HEK293 (cell line): Measurements from ENCODE around the gene XPR1.

Experiments used
- MYNN ChIP-seq: fragments of 450-650 bp; formaldehyde crosslinking; IDR thresholded peaks from 2 replicates; pipeline ENCODE4 v1.5.1; 2016; ENCODE audit warnings: missing biosample characterization, missing genetic modification characterization, borderline replicate concordance
- REST ChIP-seq: fragments of 450-650 bp; formaldehyde crosslinking; IDR thresholded peaks from 2 replicates; pipeline ENCODE4 v1.5.1; 2016; ENCODE audit warnings: missing biosample characterization, missing genetic modification characterization
- YY1 ChIP-seq: fragments of 450-650 bp; formaldehyde crosslinking; IDR thresholded peaks from 2 replicates; pipeline ENCODE4 v1.5.1; 2018; ENCODE audit warnings: missing biosample characterization, missing genetic modification characterization
- YY2 ChIP-seq: fragments of 450-650 bp; formaldehyde crosslinking; IDR thresholded peaks from 2 replicates; pipeline ENCODE4 v1.5.1; 2016; ENCODE audit warnings: missing biosample characterization, missing genetic modification characterization
- ZBTB21 ChIP-seq: fragments of 450-650 bp; formaldehyde crosslinking; IDR thresholded peaks from 2 replicates; pipeline ENCODE4 v1.5.1; 2017; ENCODE audit warnings: missing biosample characterization, missing genetic modification characterization
- ZBTB48 ChIP-seq: fragments of 450-650 bp; formaldehyde crosslinking; IDR thresholded peaks from 2 replicates; pipeline ENCODE4 v1.5.1; 2016; ENCODE audit warnings: missing biosample characterization, missing genetic modification characterization
- ZEB2 ChIP-seq: fragments of 450-650 bp; formaldehyde crosslinking; IDR thresholded peaks from 2 replicates; pipeline ENCODE4 v1.5.1; 2016; ENCODE audit warnings: missing biosample characterization, missing genetic modification characterization
- ZFHX2 ChIP-seq: fragments of 450-650 bp; formaldehyde crosslinking; conservative IDR thresholded peaks from 2 replicates; pipeline ENCODE4 v1.5.1; 2016; ENCODE audit warnings: missing biosample characterization, missing genetic modification characterization
- ZFP3 ChIP-seq: fragments of 450-650 bp; formaldehyde crosslinking; IDR thresholded peaks from 2 replicates; pipeline ENCODE4 v1.5.1; 2016; ENCODE audit warnings: low read depth, missing biosample characterization, missing genetic modification characterization
- ZFP37 ChIP-seq: fragments of 450-650 bp; formaldehyde crosslinking; IDR thresholded peaks from 2 replicates; pipeline ENCODE4 v1.5.1; 2016; ENCODE audit warnings: missing biosample characterization, missing genetic modification characterization
- ZNF10 ChIP-seq: fragments of 450-650 bp; formaldehyde crosslinking; IDR thresholded peaks from 2 replicates; pipeline ENCODE4 v1.5.1; 2017; ENCODE audit warnings: missing biosample characterization, missing genetic modification characterization
- ZNF133 ChIP-seq: fragments of 450-650 bp; formaldehyde crosslinking; IDR thresholded peaks from 2 replicates; pipeline ENCODE4 v1.5.1; 2016; ENCODE audit warnings: missing biosample characterization, missing genetic modification characterization
- ZNF140 ChIP-seq: fragments of 450-650 bp; formaldehyde crosslinking; IDR thresholded peaks from 2 replicates; pipeline ENCODE4 v1.5.1; 2016; ENCODE audit warnings: missing biosample characterization, missing genetic modification characterization
- ZNF19 ChIP-seq: fragments of 450-650 bp; formaldehyde crosslinking; IDR thresholded peaks from 2 replicates; pipeline ENCODE4; 2016; ENCODE audit warnings: missing biosample characterization, missing genetic modification characterization, low read depth
- ZNF202 ChIP-seq: fragments of 450-650 bp; formaldehyde crosslinking; IDR thresholded peaks from 2 replicates; pipeline ENCODE4 v1.5.1; 2016; ENCODE audit warnings: missing biosample characterization, missing genetic modification characterization, borderline replicate concordance
- ZNF274 ChIP-seq, 2 experiments: fragments of 200-500 bp in 1 of 2; fragments of 450-650 bp in 1 of 2; sonication (Bioruptor generic) in 1 of 2; formaldehyde crosslinking in 1 of 2; IDR thresholded peaks; 2 replicates each; pipeline versions ENCODE4 v1.5.1 to v1.6.1; 2014 to 2016; ENCODE audit warnings: borderline replicate concordance in 1 of 2, inconsistent platforms in 1 of 2, low read length in 1 of 2, missing biosample characterization in 1 of 2, missing genetic modification characterization in 1 of 2
- ZNF324 ChIP-seq: fragments of 450-650 bp; formaldehyde crosslinking; IDR thresholded peaks from 2 replicates; pipeline ENCODE4 v1.5.1; 2016; ENCODE audit warnings: missing biosample characterization, missing genetic modification characterization
- ZNF335 ChIP-seq: fragments of 450-650 bp; formaldehyde crosslinking; conservative IDR thresholded peaks from 2 replicates; pipeline ENCODE4 v1.5.1; 2016; ENCODE audit warnings: missing biosample characterization, missing genetic modification characterization
- ZNF548 ChIP-seq: fragments of 450-650 bp; formaldehyde crosslinking; IDR thresholded peaks from 2 replicates; pipeline ENCODE4 v1.5.1; 2016; ENCODE audit warnings: missing biosample characterization, missing genetic modification characterization
- ZNF596 ChIP-seq: fragments of 450-650 bp; IDR thresholded peaks from 2 replicates; pipeline ENCODE4 v1.5.0; 2018; ENCODE audit warnings: missing biosample characterization, mild to moderate bottlenecking, missing genetic modification characterization, moderate library complexity
- ZNF626 ChIP-seq: fragments of 450-650 bp; sonication (Bioruptor Pico); formaldehyde crosslinking; IDR thresholded peaks from 2 replicates; pipeline ENCODE4 v1.5.1; 2018; ENCODE audit warnings: missing biosample characterization, missing genetic modification characterization, inconsistent platforms
- ZNF660 ChIP-seq: fragments of 450-650 bp; IDR thresholded peaks from 2 replicates; pipeline ENCODE4 v1.5.1; 2018; ENCODE audit warnings: missing biosample characterization, mild to moderate bottlenecking, missing genetic modification characterization
- ZNF747 ChIP-seq: fragments of 450-650 bp; formaldehyde crosslinking; IDR thresholded peaks from 2 replicates; pipeline ENCODE4 v1.5.1; 2016; ENCODE audit warnings: missing biosample characterization, missing genetic modification characterization
- TF ChIP-seq, protein P1 (sequence below): fragments of 450-650 bp; formaldehyde crosslinking; IDR thresholded peaks from 2 replicates; pipeline ENCODE4 v1.5.1; 2016; ENCODE audit warnings: missing biosample characterization, missing genetic modification characterization
- TF ChIP-seq, protein P2 (sequence below): fragments of 450-650 bp; formaldehyde crosslinking; IDR thresholded peaks from 2 replicates; pipeline ENCODE4 v1.5.1; 2016; ENCODE audit warnings: missing biosample characterization, missing genetic modification characterization, low read depth
- TF ChIP-seq, protein P3 (sequence below): fragments of 450-650 bp; formaldehyde crosslinking; IDR thresholded peaks from 2 replicates; pipeline ENCODE4 v1.5.1; 2016; ENCODE audit warnings: missing biosample characterization, missing genetic modification characterization

Gene XPR1

DNA sequence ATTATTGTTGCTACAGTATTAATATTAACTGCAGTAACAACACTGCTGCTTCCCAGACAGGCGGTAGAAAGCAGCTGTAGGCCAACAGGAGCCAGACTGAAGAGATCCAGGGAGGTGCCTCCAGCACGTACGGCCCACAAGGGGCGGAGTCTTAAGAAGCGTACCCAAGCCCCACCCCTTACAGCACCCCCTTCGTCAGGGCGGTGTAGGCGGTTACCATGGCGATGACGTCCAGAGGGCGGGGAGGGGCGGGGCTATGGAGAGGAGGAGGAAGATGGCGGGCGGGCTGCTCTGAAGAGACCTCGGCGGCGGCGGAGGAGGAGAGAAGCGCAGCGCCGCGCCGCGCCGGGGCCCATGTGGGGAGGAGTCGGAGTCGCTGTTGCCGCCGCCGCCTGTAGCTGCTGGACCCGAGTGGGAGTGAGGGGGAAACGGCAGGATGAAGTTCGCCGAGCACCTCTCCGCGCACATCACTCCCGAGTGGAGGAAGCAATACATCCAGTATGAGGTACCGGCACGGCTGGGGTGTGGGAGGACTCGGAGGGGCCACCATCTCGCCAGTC, at the start of gene XPR1 (continued):
- TF ChIP-seq ZNF747 (no peak), YY2 (tag by site-specific recombination) (peak; percentile 81), ZBTB48 (tag by site-specific recombination) (no peak), ZNF140 (tag by site-specific recombination) (no peak), ZNF274 (IDR thresholded peaks at IDR 0.05; ENCODE audit: low read length) (no peak), ZNF274 (tag by site-specific recombination; IDR thresholded peaks at IDR 0.05; ENCODE audit: borderline replicate concordance) (no peak), MYNN (no peak), ZFP3 (tag by site-specific recombination) (no peak), ZEB2 (tag by site-specific recombination) (peak; percentile 84; the same call in 1 of the 2 replicates), ZNF548 (tag by site-specific recombination) (no peak), ZNF596 (tag by site-specific recombination) (no peak), ZNF660 (tag by site-specific recombination) (peak; percentile 63; the same call in 1 of the 2 replicates), ZNF133 (tag by site-specific recombination) (no peak), ZNF10 (no peak), ZNF324 (tag by site-specific recombination) (peak; percentile 74), ZNF335 (tag by site-specific recombination) (peak; percentile 86), YY1 (tag by site-specific recombination) (peak; percentile 67; the same call in 1 of the 2 replicates), ZFP37 (tag by site-specific recombination) (peak; percentile 86; the same call in 1 of the 2 replicates), ZNF626 (tag by site-specific recombination) (no peak), ZFHX2 (tag by site-specific recombination) (peak; percentile 79; the same call in 1 of the 2 replicates), REST (tag by site-specific recombination) (peak; percentile 56; the same call in 1 of the 2 replicates), ZNF19 (no peak), ZNF202 (tag by site-specific recombination) (no peak), ZBTB21 (tag by site-specific recombination) (no peak)
- TF ChIP-seq, protein P1, sequence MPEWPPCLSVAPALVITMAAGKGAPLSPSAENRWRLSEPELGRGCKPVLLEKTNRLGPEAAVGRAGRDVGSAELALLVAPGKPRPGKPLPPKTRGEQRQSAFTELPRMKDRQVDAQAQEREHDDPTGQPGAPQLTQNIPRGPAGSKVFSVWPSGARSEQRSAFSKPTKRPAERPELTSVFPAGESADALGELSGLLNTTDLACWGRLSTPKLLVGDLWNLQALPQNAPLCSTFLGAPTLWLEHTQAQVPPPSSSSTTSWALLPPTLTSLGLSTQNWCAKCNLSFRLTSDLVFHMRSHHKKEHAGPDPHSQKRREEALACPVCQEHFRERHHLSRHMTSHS (tag by site-specific recombination) = no peak
- TF ChIP-seq, protein P2, sequence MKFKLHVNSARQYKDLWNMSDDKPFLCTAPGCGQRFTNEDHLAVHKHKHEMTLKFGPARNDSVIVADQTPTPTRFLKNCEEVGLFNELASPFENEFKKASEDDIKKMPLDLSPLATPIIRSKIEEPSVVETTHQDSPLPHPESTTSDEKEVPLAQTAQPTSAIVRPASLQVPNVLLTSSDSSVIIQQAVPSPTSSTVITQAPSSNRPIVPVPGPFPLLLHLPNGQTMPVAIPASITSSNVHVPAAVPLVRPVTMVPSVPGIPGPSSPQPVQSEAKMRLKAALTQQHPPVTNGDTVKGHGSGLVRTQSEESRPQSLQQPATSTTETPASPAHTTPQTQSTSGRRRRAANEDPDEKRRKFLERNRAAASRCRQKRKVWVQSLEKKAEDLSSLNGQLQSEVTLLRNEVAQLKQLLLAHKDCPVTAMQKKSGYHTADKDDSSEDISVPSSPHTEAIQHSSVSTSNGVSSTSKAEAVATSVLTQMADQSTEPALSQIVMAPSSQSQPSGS = no peak
- TF ChIP-seq, protein P3, sequence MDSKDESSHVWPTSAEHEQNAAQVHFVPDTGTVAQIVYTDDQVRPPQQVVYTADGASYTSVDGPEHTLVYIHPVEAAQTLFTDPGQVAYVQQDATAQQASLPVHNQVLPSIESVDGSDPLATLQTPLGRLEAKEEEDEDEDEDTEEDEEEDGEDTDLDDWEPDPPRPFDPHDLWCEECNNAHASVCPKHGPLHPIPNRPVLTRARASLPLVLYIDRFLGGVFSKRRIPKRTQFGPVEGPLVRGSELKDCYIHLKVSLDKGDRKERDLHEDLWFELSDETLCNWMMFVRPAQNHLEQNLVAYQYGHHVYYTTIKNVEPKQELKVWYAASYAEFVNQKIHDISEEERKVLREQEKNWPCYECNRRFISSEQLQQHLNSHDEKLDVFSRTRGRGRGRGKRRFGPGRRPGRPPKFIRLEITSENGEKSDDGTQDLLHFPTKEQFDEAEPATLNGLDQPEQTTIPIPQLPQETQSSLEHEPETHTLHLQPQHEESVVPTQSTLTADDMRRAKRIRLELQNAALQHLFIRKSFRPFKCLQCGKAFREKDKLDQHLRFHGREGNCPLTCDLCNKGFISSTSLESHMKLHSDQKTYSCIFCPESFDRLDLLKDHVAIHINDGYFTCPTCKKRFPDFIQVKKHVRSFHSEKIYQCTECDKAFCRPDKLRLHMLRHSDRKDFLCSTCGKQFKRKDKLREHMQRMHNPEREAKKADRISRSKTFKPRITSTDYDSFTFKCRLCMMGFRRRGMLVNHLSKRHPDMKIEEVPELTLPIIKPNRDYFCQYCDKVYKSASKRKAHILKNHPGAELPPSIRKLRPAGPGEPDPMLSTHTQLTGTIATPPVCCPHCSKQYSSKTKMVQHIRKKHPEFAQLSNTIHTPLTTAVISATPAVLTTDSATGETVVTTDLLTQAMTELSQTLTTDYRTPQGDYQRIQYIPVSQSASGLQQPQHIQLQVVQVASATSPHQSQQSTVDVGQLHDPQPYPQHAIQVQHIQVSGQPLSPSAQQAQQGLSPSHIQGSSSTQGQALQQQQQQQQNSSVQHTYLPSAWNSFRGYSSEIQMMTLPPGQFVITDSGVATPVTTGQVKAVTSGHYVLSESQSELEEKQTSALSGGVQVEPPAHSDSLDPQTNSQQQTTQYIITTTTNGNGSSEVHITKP (tag by site-specific recombination) = no peak
